SK-N-SH (cell line): ENCODE results near the gene MAST2. TPM values are rescaled to one million over a fixed set of nuclear protein-coding genes. Genes with fewer than 3 reads are reported as not detected.

Experiments used
- CTCF ChIA-PET: fragments of 300-600, 350-600 bp; formaldehyde crosslinking; extraction: SDS; loops from one replicate; lab custom pipeline; 2021; lab: Yijun Ruan, JAX
- POLR2A ChIA-PET: fragments of 350-600 bp; sonication (Branson Sonifier 250); formaldehyde crosslinking; extraction: SDS; loops from one replicate; lab custom pipeline; 2020; ENCODE audit warnings: antibody characterized with exemption, inconsistent platforms; lab: Yijun Ruan, JAX
- DNase-seq: peaks from one replicate; pipeline ENCODE4 v3.0.0; 2012
- H2AFZ ChIP-seq: fragments of 200-600 bp; sonication (generic); 2 replicates; pipeline ENCODE4 v1.8.1; 2016; ENCODE audit warnings: antibody characterized with exemption, mild to moderate bottlenecking, low read depth
- H3F3A ChIP-seq: fragments of 200-600 bp; sonication (generic); replicated peaks from 2 replicates; pipeline ENCODE3; 2016; ENCODE audit warnings: antibody characterized with exemption, mild to moderate bottlenecking; ENCODE audit not compliant: insufficient read depth
- H3K27ac ChIP-seq, 2 experiments: fragments of 200-500 bp in 1 of 2; fragments of 200-600 bp in 1 of 2; sonication (Bioruptor generic) in 1 of 2; sonication (generic), shearing (Covaris generic) in 1 of 2; 2 replicates each; pipeline versions ENCODE4 v1.5.1 to v1.6.1; 2014 to 2016; ENCODE audit warnings: low read depth in 2 of 2, inconsistent platforms in 1 of 2, low read length in 1 of 2, mild to moderate bottlenecking in 1 of 2, mixed read lengths in 1 of 2
- H3K27me3 ChIP-seq: fragments of 200-600 bp; sonication (generic), shearing (Covaris generic); 2 replicates; pipeline ENCODE4 v1.6.1; 2016; ENCODE audit warnings: mixed run types; ENCODE audit not compliant: insufficient read depth
- H3K36me3 ChIP-seq, 2 experiments: fragments of 200-500 bp in 1 of 2; fragments of 200-600 bp in 1 of 2; sonication (Bioruptor generic) in 1 of 2; sonication (generic) in 1 of 2; replicated peaks in 1 of 2; 2 replicates each; pipeline versions ENCODE3 to v1.5.1; 2014 to 2016; ENCODE audit warnings: low read length in 1 of 2, mild to moderate bottlenecking in 1 of 2; ENCODE audit not compliant: insufficient read depth in 2 of 2, control insufficient read depth in 1 of 2
- H3K4me1 ChIP-seq, 2 experiments: fragments of 200-500 bp in 1 of 2; fragments of 200-600 bp in 1 of 2; sonication (Bioruptor generic) in 1 of 2; sonication (generic), shearing (Covaris generic) in 1 of 2; 2 replicates each; pipeline versions ENCODE4 v1.5.1 to v1.6.1; 2014 to 2016; ENCODE audit warnings: low read depth in 1 of 2, low read length in 1 of 2, mixed run types in 1 of 2; ENCODE audit not compliant: insufficient read depth in 2 of 2, control insufficient read depth in 1 of 2
- H3K4me2 ChIP-seq: fragments of 200-600 bp; sonication (generic), shearing (Covaris generic); 2 replicates; pipeline ENCODE4 v1.6.1; 2017; ENCODE audit warnings: mixed run types
- H3K4me3 ChIP-seq, 2 experiments: fragments of 200-500 bp in 1 of 2; fragments of 200-600 bp in 1 of 2; sonication (Bioruptor generic) in 1 of 2; sonication (generic), shearing (Covaris generic) in 1 of 2; 2 replicates each; pipeline versions ENCODE4 v1.5.1 to v1.8.1; 2014 to 2016; ENCODE audit warnings: low read depth in 2 of 2, inconsistent platforms in 1 of 2, low read length in 1 of 2, mild to moderate bottlenecking in 1 of 2, mixed read lengths in 1 of 2, moderate library complexity in 1 of 2
- H3K79me2 ChIP-seq: fragments of 200-600 bp; sonication (generic); 2 replicates; pipeline ENCODE4 v1.8.1; 2017; ENCODE audit warnings: mild to moderate bottlenecking; ENCODE audit not compliant: insufficient read depth
- H3K9ac ChIP-seq: fragments of 200-600 bp; sonication (generic); 2 replicates; pipeline ENCODE4 v1.6.1; 2017; ENCODE audit warnings: mixed run types
- H3K9me2 ChIP-seq: fragments of 200-600 bp; sonication (generic); 2 replicates; pipeline ENCODE4 v1.6.1; 2017; ENCODE audit warnings: mixed run types
- H3K9me3 ChIP-seq: fragments of 200-600 bp; sonication (generic); 2 replicates; pipeline ENCODE4 v1.6.1; 2017; ENCODE audit warnings: mixed run types, mild to moderate bottlenecking, moderate library complexity
- H4K20me1 ChIP-seq: fragments of 200-600 bp; sonication (generic); 2 replicates; pipeline ENCODE4 v1.6.1; 2017; ENCODE audit warnings: mild to moderate bottlenecking, mixed run types; ENCODE audit not compliant: insufficient read depth
- EZH2phosphoT487 ChIP-seq: fragments of 200-600 bp; sonication (generic); IDR thresholded peaks from 2 replicates; pipeline ENCODE4 v1.6.1; 2017; ENCODE audit warnings: low read depth, mixed run types, mild to moderate bottlenecking, antibody characterized with exemption, moderate library complexity, borderline replicate concordance
- FOSL2 ChIP-seq: IDR thresholded peaks from 2 replicates; pipeline ENCODE4 v1.4.0; 2012; ENCODE audit warnings: low read depth, mild to moderate bottlenecking, moderate library complexity, borderline replicate concordance
- GABPA ChIP-seq: IDR thresholded peaks from 2 replicates; pipeline ENCODE4 v1.4.0; 2012; ENCODE audit warnings: low read depth, mild to moderate bottlenecking
- IRF3 ChIP-seq: fragments of 150-350 bp; IDR thresholded peaks from 2 replicates; pipeline ENCODE4 v1.6.1; 2016; ENCODE audit warnings: mild to moderate bottlenecking, low read depth, low read length
- MXI1 ChIP-seq: IDR thresholded peaks from 2 replicates; pipeline ENCODE4 v1.6.1; 2012; ENCODE audit warnings: mild to moderate bottlenecking, low read depth, low read length, improper control_type of control experiment
- TAF1 ChIP-seq: IDR thresholded peaks from 2 replicates; pipeline ENCODE4 v1.6.1; 2012; ENCODE audit warnings: low read depth, mild to moderate bottlenecking, low read length, moderate library complexity, borderline replicate concordance
- TCF12 ChIP-seq: IDR thresholded peaks from 2 replicates; pipeline ENCODE4 v1.4.0; 2012
- WGBS: methylation state at CpG from one replicate; pipeline ENCODE4 v1.1.6; 2017; ENCODE audit warnings: low lambda C conversion rate; 5-methylcytosine and 5-hydroxymethylcytosine counted together
- polyA plus RNA-seq, 3 experiments: library from polyadenylated mRNA; depleted of rRNA; stranded (reverse); fragments of >200 nt; gene quantifications; 2 replicates each; pipeline ENCODE4 v1.2.3, GENCODE V29; 2012
- TF ChIP-seq, protein P1 (sequence below): IDR thresholded peaks from 2 replicates; pipeline ENCODE4 v1.4.0; 2012; ENCODE audit warnings: low read depth, borderline replicate concordance
- TF ChIP-seq, protein P2 (sequence below): fragments of 200-600 bp; sonication (generic); IDR thresholded peaks from 2 replicates; pipeline ENCODE4 v1.6.1; 2017; ENCODE audit warnings: antibody characterized with exemption, mild to moderate bottlenecking, moderate library complexity
- TF ChIP-seq, protein P3 (sequence below): fragments of 150-350 bp; IDR thresholded peaks from 2 replicates; pipeline ENCODE4 v1.6.1; 2017; ENCODE audit warnings: antibody characterized with exemption, low read length, low read depth, borderline replicate concordance
- TF ChIP-seq, protein P4 (sequence below): IDR thresholded peaks from 2 replicates; pipeline ENCODE4 v1.6.1; 2012; ENCODE audit warnings: mild to moderate bottlenecking, low read depth, low read length, moderate library complexity

The MAST2 gene
- polyA plus RNA-seq, 1 of the 3 experiments (the other 2 are of a cell fraction): 53.4 TPM

- peaks cover 18 to 28% of the 10 kb centered on the region in 2 experiments for H3K36me3 ChIP-seq
- H3K4me3 ChIP-seq: no peak overlapping the region
- H3K27me3 ChIP-seq: no peaks in the 10 kb centered on the region
- 100% methylated on average over 3 of the region's 3 CpGs for WGBS
- H2AFZ ChIP-seq: no peak overlapping the region
- no peaks in the 10 kb centered on the region for H3K9me2 ChIP-seq
- DNase-seq: no peak
- H3K9me3 ChIP-seq: no peaks in the 10 kb centered on the region
- H3K9ac ChIP-seq: no peak overlapping the region
- no peak for TF ChIP-seq IRF3
- TF ChIP-seq, all 33 proteins: peak for 0
- ChIA-PET CTCF (no interaction called here), POLR2A (no interaction called here)
- Histone ChIP-seq H3K79me2 (no peaks in the 10 kb centered on the region), H4K20me1 (no peaks in the 10 kb centered on the region), H3K27ac (no peak overlapping the region), H3K4me1 (no peaks in the 10 kb centered on the region), H3K4me2 (no peak overlapping the region), H3F3A (peaks cover 5% of the 10 kb centered on the region)
Measured at GRCh38 chr1:46057781-46058180, 254.4 kb downstream of the MAST2 start.

GRCh38 chr1:46058936-46059335 is 255.5 kb downstream of the MAST2 start:
- peaks cover 10 to 18% of the 10 kb centered on the region in 2 experiments for H3K36me3 ChIP-seq
- no peak overlapping the region for H3K4me3 ChIP-seq
- no peak for DNase-seq
- H3K9ac ChIP-seq: no peak overlapping the region
- H3K4me1 ChIP-seq: no peaks in the 10 kb centered on the region
- H3K4me2 ChIP-seq: no peak overlapping the region
- H4K20me1 ChIP-seq: no peaks in the 10 kb centered on the region
- ChIA-PET CTCF (no interaction called here), POLR2A (no interaction called here)
- H3K9me2 ChIP-seq: no peaks in the 10 kb centered on the region
- H2AFZ ChIP-seq: no peak overlapping the region
- H3F3A ChIP-seq: no peaks in the 10 kb centered on the region
- no peak for TF ChIP-seq TAF1
- no peak for TF ChIP-seq EZH2phosphoT487
- no peak for TF ChIP-seq FOSL2
- TF ChIP-seq TCF12: no peak
- TF ChIP-seq, protein P1, sequence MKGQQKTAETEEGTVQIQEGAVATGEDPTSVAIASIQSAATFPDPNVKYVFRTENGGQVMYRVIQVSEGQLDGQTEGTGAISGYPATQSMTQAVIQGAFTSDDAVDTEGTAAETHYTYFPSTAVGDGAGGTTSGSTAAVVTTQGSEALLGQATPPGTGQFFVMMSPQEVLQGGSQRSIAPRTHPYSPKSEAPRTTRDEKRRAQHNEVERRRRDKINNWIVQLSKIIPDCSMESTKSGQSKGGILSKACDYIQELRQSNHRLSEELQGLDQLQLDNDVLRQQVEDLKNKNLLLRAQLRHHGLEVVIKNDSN: no peak
- 87% methylated on average over 5 of the region's 5 CpGs for WGBS
- H3K79me2 ChIP-seq: no peaks in the 10 kb centered on the region
- H3K9me3 ChIP-seq: no peaks in the 10 kb centered on the region
- H3K27ac ChIP-seq: no peak overlapping the region
- no peaks in the 10 kb centered on the region for H3K27me3 ChIP-seq

DNA sequence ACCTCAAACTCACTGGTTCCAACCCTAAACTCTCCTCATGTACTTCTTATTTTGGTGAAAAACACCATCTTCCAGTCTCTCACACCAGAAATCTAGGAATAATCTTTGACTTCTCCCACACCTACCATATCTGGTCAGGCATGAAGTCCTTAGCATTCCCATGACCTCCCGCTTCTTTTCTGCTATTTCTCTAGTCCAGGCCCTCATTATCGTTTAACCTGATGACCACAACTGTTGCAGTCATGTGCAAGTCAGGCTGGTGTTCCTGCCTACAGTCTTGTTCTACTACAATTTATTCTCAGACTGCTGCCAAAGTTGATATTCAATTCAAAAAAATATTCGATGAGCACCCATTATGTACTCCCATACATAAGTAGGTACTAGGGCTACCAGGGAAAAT is 257.7 kb downstream of the MAST2 start:
- Histone ChIP-seq H3K36me3 (peaks cover 9 to 34% of the 10 kb centered on the region in 2 experiments), H2AFZ (no peak overlapping the region), H3K4me3 (no peak overlapping the region), H3F3A (no peaks in the 10 kb centered on the region), H3K79me2 (no peaks in the 10 kb centered on the region), H3K27ac (no peak overlapping the region), H3K9me3 (no peaks in the 10 kb centered on the region), H3K9me2 (no peaks in the 10 kb centered on the region), H3K4me1 (no peaks in the 10 kb centered on the region; a peak in 1 of 4 replicates), H3K27me3 (no peaks in the 10 kb centered on the region), H3K4me2 (no peak overlapping the region), H3K9ac (no peak overlapping the region), H4K20me1 (no peaks in the 10 kb centered on the region)
- CTCF ChIA-PET: no interaction called here
- POLR2A ChIA-PET: no interaction called here
- DNase-seq: no peak
- WGBS: 78% methylated on average over 3 of the region's 3 CpGs
- no peak for TF ChIP-seq FOSL2
- TF ChIP-seq, protein P1: no peak
- TF ChIP-seq, protein P2, sequence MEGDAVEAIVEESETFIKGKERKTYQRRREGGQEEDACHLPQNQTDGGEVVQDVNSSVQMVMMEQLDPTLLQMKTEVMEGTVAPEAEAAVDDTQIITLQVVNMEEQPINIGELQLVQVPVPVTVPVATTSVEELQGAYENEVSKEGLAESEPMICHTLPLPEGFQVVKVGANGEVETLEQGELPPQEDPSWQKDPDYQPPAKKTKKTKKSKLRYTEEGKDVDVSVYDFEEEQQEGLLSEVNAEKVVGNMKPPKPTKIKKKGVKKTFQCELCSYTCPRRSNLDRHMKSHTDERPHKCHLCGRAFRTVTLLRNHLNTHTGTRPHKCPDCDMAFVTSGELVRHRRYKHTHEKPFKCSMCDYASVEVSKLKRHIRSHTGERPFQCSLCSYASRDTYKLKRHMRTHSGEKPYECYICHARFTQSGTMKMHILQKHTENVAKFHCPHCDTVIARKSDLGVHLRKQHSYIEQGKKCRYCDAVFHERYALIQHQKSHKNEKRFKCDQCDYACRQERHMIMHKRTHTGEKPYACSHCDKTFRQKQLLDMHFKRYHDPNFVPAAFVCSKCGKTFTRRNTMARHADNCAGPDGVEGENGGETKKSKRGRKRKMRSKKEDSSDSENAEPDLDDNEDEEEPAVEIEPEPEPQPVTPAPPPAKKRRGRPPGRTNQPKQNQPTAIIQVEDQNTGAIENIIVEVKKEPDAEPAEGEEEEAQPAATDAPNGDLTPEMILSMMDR: no peak
- no peak for TF ChIP-seq GABPA
- TF ChIP-seq MXI1: no peak
- TF ChIP-seq, protein P3, sequence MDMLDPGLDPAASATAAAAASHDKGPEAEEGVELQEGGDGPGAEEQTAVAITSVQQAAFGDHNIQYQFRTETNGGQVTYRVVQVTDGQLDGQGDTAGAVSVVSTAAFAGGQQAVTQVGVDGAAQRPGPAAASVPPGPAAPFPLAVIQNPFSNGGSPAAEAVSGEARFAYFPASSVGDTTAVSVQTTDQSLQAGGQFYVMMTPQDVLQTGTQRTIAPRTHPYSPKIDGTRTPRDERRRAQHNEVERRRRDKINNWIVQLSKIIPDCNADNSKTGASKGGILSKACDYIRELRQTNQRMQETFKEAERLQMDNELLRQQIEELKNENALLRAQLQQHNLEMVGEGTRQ: no peak
- TF ChIP-seq, protein P4, sequence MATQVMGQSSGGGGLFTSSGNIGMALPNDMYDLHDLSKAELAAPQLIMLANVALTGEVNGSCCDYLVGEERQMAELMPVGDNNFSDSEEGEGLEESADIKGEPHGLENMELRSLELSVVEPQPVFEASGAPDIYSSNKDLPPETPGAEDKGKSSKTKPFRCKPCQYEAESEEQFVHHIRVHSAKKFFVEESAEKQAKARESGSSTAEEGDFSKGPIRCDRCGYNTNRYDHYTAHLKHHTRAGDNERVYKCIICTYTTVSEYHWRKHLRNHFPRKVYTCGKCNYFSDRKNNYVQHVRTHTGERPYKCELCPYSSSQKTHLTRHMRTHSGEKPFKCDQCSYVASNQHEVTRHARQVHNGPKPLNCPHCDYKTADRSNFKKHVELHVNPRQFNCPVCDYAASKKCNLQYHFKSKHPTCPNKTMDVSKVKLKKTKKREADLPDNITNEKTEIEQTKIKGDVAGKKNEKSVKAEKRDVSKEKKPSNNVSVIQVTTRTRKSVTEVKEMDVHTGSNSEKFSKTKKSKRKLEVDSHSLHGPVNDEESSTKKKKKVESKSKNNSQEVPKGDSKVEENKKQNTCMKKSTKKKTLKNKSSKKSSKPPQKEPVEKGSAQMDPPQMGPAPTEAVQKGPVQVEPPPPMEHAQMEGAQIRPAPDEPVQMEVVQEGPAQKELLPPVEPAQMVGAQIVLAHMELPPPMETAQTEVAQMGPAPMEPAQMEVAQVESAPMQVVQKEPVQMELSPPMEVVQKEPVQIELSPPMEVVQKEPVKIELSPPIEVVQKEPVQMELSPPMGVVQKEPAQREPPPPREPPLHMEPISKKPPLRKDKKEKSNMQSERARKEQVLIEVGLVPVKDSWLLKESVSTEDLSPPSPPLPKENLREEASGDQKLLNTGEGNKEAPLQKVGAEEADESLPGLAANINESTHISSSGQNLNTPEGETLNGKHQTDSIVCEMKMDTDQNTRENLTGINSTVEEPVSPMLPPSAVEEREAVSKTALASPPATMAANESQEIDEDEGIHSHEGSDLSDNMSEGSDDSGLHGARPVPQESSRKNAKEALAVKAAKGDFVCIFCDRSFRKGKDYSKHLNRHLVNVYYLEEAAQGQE: no peak
